Ishikawa (cell line): ENCODE results near the gene NGDN.

ENCODE experiments used
- CEBPB ChIP-seq: IDR thresholded peaks from 2 replicates; pipeline ENCODE4 v1.6.1; 2012
- CREB1 ChIP-seq: IDR thresholded peaks from 2 replicates; pipeline ENCODE4 v1.6.1; 2012; ENCODE audit warnings: low read depth
- EGR1 ChIP-seq: IDR thresholded peaks from 2 replicates; pipeline ENCODE4 v1.6.1; 2012
- EP300 ChIP-seq: IDR thresholded peaks from 2 replicates; pipeline ENCODE4 v1.6.1; 2012; ENCODE audit warnings: borderline replicate concordance
- FOXM1 ChIP-seq: IDR thresholded peaks from 2 replicates; pipeline ENCODE4 v1.6.1; 2012; ENCODE audit warnings: low read depth, borderline replicate concordance
- MAX ChIP-seq: IDR thresholded peaks from 2 replicates; pipeline ENCODE4 v1.6.1; 2012
- NFIC ChIP-seq: IDR thresholded peaks from 2 replicates; pipeline ENCODE4 v1.6.1; 2012
- RAD21 ChIP-seq: IDR thresholded peaks from 2 replicates; pipeline ENCODE4 v1.6.1; 2012; ENCODE audit warnings: low read depth
- REST ChIP-seq: IDR thresholded peaks from 2 replicates; pipeline ENCODE4 v1.6.1; 2012; ENCODE audit warnings: low read depth, mild to moderate bottlenecking
- TAF1 ChIP-seq: IDR thresholded peaks from 2 replicates; pipeline ENCODE4 v1.6.1; 2012; ENCODE audit warnings: low read depth, mild to moderate bottlenecking
- TCF12 ChIP-seq: IDR thresholded peaks from 2 replicates; pipeline ENCODE4 v1.6.1; 2012; ENCODE audit warnings: low read depth
- TEAD4 ChIP-seq: IDR thresholded peaks from 2 replicates; pipeline ENCODE4 v1.6.1; 2012
- USF1 ChIP-seq: IDR thresholded peaks from 2 replicates; pipeline ENCODE4 v1.6.1; 2012
- YY1 ChIP-seq: IDR thresholded peaks from 2 replicates; pipeline ENCODE4 v1.6.1; 2012; ENCODE audit warnings: low read depth
- ZBTB7A ChIP-seq: IDR thresholded peaks from 2 replicates; pipeline ENCODE4 v1.6.1; 2012; ENCODE audit warnings: low read depth

NGDN gene

GRCh38 chr14:23460960-23461359, 8.5 kb upstream of the NGDN start:
- TF ChIP-seq USF1: no peak
- no peak for TF ChIP-seq TCF12
- TF ChIP-seq CREB1: no peak
- TF ChIP-seq MAX: no peak
- no peak for TF ChIP-seq YY1
- no peak for TF ChIP-seq EP300
- no peak for TF ChIP-seq ZBTB7A
- TF ChIP-seq NFIC: no peak

GRCh38 chr14:23464700-23465099, 4.8 kb upstream of the NGDN start:
- TF ChIP-seq CREB1 (no peak), CEBPB (no peak), EGR1 (no peak), RAD21 (no peak), TEAD4 (no peak), REST (no peak)

- no peak for TF ChIP-seq EP300
- no peak for TF ChIP-seq MAX
- no peak for TF ChIP-seq CEBPB
- TF ChIP-seq RAD21: no peak
- no peak for TF ChIP-seq FOXM1
- TF ChIP-seq TEAD4: no peak
- TF ChIP-seq TCF12: no peak
- no peak for TF ChIP-seq YY1
- no peak for TF ChIP-seq EGR1
- no peak for TF ChIP-seq NFIC
- no peak for TF ChIP-seq CREB1
- TF ChIP-seq USF1: no peak
These were observed 4.2 kb upstream of the NGDN start for GRCh38 chr14:23465261-23465660.

- TF ChIP-seq TEAD4: no peak
- TF ChIP-seq FOXM1: no peak
- TF ChIP-seq CEBPB: no peak
- no peak for TF ChIP-seq YY1
- TF ChIP-seq REST: no peak
- TF ChIP-seq MAX: no peak
- TF ChIP-seq NFIC: no peak
- no peak for TF ChIP-seq ZBTB7A
- no peak for TF ChIP-seq CREB1
- TF ChIP-seq EP300: no peak
These were observed 788 bp upstream of the NGDN start for GRCh38 chr14:23468704-23469126.

- TF ChIP-seq CEBPB: no peak
- no peak for TF ChIP-seq YY1
- no peak for TF ChIP-seq EGR1
- TF ChIP-seq TAF1: no peak; the same call in 1 of the 2 replicates
- no peak for TF ChIP-seq TCF12
- TF ChIP-seq CREB1: no peak
- TF ChIP-seq TEAD4: no peak
- no peak for TF ChIP-seq EP300
- TF ChIP-seq ZBTB7A: no peak
- no peak for TF ChIP-seq MAX
- no peak for TF ChIP-seq FOXM1
- no peak for TF ChIP-seq NFIC
- TF ChIP-seq REST: no peak
- no peak for TF ChIP-seq USF1
These were observed 452 bp downstream of the NGDN start for GRCh38 chr14:23469906-23470403.
